NB4 (cell line): Measurements from ENCODE around the gene NUTM2G.
"Not testable (repeated sequence)": the region's sequence is repeated elsewhere in the genome, so short reads cannot be mapped to it uniquely, and the experiment has no call there.

ENCODE experiments used
- CTCF ChIP-seq: IDR thresholded peaks from one replicate; pipeline ENCODE4 v1.5.1; 2012; ENCODE audit warnings: low read depth, low read length
- MYC ChIP-seq: IDR thresholded peaks from 2 replicates; pipeline ENCODE4 v1.6.1; 2011; ENCODE audit warnings: low read depth, low read length
- POLR2A ChIP-seq: IDR thresholded peaks from 2 replicates; pipeline ENCODE4 v1.6.1; 2011; ENCODE audit warnings: mild to moderate bottlenecking; ENCODE audit not compliant: insufficient read length; ENCODE audit errors: extremely low read depth

GRCh38 chr9:96937442-96937841, 8.8 kb downstream of the NUTM2G start:
- not testable (repeated sequence) for TF ChIP-seq POLR2A, CTCF, MYC
